HG03354 (cell line): ENCODE data around the gene XCR1.
"Not testable (repeated sequence)": the region's sequence is repeated elsewhere in the genome, so short reads cannot be mapped to it uniquely, and the experiment has no call there.

ENCODE experiments used
- ATAC-seq: cut with Tn5 transposase; IDR thresholded peaks from one replicate; pipeline ENCODE4 v1.9.1; 2021; ENCODE audit warnings: mild to moderate bottlenecking; ENCODE audit not compliant: unreplicated experiment, poor library complexity, severe bottlenecking

Gene XCR1, protein sequence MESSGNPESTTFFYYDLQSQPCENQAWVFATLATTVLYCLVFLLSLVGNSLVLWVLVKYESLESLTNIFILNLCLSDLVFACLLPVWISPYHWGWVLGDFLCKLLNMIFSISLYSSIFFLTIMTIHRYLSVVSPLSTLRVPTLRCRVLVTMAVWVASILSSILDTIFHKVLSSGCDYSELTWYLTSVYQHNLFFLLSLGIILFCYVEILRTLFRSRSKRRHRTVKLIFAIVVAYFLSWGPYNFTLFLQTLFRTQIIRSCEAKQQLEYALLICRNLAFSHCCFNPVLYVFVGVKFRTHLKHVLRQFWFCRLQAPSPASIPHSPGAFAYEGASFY

DNA sequence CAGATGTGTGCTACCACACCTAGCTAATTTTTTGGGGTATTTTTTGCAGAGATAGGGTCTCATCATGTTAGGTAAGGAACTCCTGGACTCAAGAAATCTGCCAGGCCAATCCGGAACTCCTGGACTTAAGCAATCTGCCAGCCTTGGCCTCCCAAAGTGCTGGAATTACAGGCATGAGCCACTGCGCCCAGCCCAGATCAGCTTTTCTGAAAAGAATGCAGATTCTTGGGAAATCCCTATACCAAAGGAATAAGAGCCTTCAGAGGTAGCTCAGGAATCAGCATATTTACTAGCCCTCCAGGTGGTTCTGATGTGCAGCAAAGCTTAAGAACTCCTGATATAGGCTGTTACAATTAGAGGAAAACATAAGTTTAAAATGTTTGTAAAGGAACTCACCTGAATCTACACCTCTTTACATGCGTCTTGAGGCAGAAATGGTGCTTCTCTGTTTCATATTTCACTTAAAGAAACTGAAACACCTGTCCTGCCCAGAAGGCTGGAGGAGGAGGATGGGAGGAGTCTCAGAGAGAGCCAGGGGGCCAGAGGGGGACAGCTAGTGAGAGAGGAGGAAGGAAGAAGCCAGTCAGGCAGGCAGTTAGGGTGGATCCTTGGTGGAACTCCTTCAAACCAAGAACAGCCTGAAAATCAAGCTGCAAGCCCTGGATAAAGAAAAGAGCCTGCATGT lies at the start of gene XCR1:
Gene XCR1 (minus strand): TSS at position 463 of the 685 bp plus-strand sequence. CDS start 5,536 bp downstream, outside the sequence.
- no peak for ATAC-seq

DNA sequence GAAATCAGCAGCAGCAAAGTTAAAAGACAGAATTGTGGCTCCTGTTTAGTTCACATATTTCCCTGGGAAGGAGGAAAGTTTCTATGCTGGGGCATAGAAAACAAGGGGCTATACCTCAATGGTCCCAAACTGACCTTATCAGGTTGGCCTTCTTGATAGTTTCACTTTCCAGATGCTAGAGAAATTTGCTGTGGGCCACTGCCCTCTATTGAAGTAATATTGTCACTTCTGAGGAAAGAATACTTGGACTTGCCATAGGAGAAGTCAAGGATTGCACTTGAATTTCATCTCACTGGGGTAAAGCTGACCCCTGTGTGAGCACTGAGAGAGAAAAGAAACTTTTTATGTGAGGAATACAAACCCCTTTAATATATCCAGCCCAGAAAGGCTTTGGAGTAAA lies 49.3 kb upstream of the XCR1 start:
- no peak for ATAC-seq

DNA sequence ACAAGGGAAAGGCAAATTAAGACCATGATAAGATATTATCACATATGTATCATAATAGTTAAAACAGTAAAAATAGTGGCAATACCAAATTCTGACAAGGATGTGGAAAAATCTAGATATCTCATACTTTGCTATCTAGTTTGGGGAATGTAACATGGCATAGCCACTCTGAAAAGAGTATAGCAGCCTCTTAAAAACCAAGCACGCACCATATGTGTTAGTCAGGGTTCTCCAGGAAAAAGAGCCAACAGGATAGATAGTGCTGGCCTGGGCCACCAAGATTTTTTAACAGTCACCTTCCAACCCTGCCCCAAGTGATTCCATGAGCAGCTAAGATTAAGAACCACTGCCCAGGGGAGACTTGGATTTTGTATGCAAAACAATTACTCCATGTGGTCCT lies 48.5 kb upstream of the XCR1 start:
- no peak for ATAC-seq

DNA sequence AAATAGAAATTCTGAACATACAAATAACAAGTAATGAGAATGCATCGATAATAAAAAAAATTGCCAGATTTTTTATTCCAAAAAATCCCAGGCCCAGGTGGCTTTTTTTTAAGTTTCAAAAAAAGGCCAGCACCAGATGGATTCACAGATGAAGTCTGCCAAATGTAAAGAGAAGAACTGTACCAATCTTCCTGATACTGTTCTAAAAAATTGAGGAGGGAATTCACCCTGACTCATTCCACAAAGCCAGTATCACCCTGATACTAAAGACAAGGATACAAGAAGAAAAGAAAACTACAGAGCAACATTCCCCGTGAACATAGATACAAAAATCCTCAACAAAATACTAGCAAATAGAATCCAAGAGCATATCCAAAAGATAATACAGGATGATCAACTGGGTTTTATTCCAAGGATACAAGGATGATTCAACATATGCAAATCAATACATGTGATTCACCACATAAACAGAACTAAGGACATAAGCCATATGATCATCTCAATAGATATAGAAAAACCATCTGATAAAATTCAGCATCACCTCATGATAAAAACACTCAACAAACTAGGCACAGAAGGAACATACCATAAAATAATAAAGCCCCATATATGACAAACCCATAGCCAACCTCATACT lies 44.1 kb upstream of the XCR1 start:
- no peak for ATAC-seq

DNA sequence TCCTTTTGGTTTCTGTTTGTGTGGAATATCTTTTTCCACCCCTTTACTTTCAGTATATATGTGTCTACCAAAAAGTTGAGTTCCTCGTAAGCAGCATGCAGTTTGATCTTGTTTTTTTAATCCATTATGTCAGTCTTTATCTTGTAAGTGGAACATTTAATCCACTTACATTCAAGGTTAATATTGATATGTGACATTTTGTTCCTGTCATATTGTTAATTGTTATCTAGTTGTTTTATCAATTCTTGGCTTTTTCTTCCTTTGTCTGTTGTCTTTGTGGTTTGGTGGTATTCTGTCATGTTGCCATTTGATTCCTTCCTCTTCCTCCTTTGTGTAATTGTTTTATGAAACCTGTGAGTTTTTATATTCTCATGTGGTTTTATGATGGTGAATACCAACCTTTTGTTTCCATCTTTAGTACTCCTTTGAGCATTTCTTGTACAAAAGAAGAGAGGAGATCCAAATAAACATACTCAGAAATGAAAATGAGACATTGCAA lies 43.4 kb upstream of the XCR1 start:
- no peak for ATAC-seq

DNA sequence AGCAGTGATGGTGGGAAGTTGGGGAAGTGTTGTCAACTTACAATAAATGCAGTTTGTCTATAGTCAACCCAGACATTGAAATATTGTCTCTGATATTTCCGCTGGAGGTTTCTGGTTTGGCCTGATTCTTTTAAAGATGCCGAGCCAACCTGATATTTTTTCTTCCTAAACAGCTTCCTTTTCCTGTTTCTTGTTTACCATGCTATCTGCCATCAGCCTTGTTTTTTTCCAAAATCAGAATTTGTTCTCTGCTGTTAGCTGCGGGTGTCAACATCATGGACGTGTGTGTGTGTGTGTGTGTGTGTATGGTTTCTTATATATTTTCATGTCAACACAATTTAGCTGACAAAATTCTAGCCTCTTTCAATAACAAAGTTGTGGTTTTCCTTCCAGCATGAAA lies 41.2 kb upstream of the XCR1 start:
- no peak for ATAC-seq

DNA sequence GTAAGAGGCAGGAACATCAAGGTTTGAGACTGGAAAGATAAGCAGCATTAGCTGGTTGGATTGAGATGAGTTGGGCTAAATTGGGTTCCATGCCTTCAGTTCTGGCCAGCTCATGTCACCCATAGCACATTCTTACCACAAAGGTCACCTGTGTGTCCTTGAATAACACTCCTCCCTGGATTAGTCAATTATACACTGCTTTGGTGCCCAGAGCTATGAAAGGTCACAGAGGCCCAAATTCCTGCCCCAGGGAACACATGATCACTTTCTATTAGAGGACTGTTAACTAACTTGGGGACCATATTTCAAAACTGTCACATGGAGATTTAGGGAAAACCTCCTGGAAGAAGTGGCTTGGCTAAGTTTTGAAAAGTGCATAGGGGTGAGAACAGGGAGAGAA lies 40.1 kb upstream of the XCR1 start:
- no peak for ATAC-seq

DNA sequence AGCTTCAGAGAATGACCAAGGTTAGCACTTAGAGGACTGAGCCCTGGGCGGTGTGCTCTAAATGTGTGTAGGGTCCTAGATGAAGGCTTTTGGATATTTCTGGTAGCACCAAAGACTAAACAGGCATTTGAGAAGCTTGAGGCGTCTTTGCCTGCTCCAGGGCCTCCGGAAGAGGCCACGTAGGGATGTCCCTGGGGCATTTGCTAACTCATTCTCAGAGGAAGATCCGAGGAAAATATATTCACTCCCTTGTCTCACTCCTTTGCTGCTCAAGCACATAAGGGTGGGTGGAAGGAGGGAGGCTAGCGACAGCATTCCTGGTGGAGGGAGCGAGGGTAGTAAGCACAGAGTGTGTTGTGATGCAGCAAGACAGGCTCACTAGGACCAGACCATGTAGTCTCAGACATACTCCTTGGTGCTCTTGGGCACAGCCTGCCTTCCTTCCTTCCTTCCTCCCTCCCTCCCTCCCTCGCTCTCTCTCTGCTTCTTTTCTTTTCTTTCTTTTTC lies 38.5 kb upstream of the XCR1 start:
- no peak for ATAC-seq

DNA sequence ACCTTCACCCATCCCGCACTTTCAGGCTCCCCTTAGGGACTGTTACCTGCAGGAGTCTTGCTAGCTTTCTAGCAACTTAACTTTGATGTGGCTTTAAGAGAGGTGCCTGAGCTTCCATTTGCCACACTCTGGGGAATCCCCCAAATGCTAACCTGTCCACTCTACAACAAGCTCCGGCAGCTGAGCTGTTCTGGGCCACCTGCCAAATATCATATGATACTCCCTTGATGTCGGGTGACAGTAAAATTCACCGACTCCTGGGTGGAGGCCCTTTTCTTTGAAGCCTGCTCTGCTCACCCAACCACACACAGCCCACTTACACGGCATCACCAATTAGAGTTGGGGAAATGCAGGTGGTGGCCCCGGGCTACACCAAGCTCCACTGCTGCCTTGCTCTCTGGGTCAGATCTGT lies 38.0 kb upstream of the XCR1 start:
- ATAC-seq, result no peak

DNA sequence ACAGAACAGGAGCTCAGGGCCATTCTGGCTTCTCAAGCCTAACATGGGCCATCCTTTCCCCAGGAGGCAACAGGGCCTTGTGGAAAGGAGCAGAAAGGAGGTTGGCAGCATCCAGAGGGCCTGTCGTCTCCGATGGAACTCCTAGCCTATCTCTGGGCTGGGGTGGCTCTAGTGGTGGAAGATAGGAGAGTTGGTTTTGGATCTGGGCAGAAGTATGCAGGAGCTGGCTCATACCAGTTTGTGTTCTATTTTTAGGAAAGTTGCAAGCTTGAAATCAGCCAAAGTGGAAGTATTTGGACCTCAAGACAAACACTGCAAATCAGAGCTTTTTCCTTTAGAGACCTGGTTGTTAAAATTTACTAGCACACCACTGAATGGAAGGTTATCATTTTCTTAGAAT lies 35.4 kb upstream of the XCR1 start:
- ATAC-seq, result no peak

DNA sequence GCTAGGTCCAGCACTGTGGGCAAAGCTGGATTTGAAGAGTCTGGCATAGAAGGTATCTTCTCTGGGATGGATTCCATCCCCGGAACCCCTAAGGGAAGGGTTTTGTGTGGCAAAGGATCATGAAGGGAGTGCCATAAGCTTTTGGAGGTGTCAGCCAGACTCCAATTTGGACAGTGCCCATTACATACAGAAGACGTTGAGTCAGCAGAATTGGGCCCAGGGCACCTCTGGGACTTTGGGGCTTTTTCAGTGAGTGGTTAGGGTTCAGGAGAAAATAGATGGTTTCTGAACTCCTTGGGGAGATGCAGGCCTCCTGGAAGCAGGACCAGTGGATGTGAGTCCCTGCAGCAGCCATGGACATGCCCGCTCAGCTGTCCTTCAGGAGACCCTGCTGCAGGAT lies 34.6 kb upstream of the XCR1 start:
- ATAC-seq, result no peak

DNA sequence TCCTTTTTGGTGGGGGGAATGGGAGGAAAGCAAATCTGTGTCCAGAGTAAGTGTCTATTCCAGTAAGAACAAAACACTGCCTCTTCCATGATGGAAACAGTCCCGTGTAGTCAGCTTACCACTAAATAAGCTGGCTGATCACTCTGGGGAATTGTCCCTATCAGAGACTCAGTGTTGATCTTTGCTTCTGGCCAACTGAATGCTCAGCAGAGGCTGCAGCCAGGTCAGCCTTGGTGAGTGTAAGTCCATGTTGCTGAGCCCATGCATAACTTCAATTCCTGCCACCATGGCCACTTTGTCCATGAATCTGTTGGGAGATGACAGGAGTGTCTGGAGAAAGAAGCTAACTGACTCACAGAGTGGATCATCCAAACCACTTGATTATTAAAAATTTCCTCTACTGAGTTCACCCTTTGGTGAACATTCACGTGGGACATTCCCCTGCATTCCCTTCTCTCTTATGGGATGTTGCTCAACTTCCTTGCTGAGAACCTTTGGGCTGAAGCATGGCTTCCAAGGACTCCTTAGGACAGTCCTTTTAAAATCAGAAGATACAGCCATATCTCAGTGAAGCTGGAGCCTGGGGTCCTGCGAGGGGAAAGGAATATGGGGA lies 33.9 kb upstream of the XCR1 start:
- ATAC-seq, result no peak

DNA sequence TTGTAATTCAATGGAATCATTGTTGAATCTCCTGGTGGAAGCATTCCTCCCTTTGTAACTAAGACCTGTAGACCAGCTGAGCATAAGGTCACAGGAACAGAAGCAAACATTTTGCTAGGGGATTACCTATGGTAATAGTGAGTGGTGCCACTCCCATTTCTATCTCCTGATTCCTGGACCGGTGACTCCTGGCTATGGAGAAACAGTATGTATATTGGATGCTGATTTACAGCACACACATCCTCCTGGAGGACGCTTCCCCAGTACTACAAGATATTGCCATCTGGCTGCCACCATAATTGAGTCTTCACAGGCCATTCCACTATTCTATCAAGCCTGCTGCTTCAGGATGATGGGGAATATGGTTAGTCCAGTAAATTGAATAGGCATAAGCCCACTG lies 33.3 kb upstream of the XCR1 start:
- no peak for ATAC-seq

DNA sequence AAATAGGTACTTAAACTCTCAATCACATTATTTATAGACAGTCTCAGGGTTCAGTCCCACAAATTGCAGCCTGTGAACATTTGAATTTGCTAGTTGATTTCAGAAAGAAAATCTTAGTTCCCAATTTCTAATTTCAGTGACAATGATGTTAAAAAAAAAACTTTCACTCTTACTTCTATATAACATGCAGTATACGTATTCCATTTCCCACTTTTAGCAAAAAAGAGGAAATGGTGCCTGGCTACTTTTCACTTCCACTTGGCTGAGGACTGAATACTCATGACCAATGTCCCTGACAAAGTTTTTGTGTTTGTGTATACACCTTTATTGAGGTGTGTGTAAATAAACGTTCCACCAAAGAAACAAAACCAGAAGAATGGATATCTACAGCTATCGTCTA lies 32.1 kb upstream of the XCR1 start:
- ATAC-seq, result no peak

DNA sequence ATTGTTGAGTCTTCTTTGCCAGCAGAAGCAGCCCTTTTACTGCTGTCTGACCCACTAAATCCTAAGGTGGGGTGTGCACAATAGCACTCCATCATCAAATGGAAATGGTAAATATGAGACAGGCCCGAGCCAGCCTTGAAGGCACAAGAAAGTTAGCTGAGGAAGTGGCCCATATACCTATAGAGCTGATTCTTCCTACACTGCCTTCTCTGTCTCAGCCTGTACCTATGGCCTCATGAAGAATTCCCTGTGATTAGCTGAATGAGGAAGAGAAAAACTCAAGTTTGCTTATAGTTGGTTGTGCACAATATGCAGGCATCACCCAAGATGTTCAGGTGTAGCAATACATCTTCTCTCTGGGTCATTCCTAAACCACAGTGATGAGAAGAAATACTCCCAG lies 31.7 kb upstream of the XCR1 start:
- ATAC-seq, result no peak

DNA sequence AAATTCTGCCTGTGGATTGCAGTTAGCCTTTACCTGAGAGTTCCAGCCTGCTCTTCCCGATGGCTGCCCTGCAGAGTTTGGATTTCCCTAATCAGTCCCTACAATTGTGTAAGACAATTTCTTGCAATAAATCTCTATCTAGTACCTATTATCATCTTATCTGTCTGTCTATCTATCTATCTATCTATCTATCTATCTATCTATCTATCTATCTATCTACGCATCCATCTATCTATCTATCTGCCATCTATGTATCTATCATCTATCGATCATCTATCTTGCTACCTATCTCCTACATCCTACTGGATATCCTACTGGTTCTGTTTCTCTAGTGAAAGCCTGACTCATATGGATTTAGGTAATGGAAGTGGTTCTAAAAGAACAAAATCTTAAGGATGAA lies 30.4 kb upstream of the XCR1 start:
- ATAC-seq, result no peak

DNA sequence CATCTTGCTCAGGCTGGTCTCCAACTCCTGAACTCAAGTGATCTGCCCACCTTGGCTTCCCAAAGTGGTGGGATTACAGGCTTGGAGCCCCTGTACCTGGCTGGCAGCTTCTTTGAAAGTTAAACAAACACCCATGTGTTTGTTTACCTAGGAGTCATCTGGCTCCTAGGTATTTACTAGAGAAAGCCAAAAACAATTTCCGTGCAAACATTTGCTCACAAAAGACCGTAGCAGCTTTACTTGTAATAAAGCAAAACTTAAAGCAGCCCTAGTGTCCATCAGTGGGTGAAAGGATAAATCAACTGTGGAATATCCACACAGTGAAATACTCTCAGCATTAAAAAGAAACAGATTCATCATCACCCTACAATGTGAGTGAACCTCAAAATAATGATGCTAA lies 29.4 kb upstream of the XCR1 start:
- no peak for ATAC-seq

DNA sequence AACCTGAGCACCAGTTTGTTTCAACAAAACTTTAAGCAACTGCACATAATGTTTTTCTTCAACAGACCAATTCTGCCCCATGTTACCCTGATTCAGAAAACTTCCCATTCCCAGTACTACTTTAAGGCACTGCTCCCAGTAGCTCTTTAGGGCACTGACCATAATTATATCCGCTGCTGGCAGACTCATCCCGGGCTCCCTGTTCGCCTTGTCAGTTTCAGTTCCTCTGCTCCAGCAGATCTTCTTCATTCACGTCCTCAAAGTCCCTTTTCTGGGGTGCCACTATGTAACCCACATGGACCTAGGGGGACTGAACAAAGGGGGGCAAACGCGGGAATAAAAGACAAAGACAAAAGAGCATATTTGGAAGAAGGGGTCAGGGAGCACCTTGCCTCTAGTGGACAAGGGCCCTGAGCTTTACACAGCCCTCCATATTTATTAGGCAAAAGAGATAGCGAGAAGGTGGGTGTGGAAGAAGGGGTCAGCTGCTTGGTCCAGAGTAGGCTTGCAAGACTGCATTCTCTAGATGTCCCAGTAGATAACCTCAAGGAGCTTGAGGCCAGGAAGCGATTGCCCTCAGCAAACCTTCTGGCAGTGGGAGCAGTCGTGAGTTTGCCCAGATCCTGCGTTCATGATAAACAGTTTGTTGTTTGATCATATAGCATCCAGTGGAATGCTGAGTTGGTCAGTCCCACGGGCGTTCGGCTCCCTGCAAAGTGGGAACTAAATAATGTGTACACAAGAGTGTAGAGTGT lies 26.7 kb upstream of the XCR1 start:
- not testable (repeated sequence) for ATAC-seq

DNA sequence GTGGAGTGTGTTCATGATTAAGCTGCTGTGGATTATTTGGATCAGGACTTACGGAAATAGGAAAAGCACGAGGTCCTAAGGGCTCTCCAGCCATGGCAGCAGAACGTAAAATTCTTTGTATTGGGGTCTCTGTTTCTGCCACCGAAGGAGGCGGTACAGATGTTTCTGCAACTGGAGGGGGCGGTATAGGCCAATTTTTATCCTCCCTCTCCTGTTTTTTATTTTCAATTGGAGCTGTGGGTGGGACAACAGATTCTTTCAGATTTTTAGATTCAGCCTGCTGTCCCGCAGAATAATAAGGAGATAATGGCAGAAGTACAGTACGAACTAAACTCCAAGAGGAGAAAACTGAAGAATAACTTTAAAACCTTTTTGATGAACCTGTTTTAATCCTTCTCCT lies 26.0 kb upstream of the XCR1 start:
- ATAC-seq, result not testable (repeated sequence)

DNA sequence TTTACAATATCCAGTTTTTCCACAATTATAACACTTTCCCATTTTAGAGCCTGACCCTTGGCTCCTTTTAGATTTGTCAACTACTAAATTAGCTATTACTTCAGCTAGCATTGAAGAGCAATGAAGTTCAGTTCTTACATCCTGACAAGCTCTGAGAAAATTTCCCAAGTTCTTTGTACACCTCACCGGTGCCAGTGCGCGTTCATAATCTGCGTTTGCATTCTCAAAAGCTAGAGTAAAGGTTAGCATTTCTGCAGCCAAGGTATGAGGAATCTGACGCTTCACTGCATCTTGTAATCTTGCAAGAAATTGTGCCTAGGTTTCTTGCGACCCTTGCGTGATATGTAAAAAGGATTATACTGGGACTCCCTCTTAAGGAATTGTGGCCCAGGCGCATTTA lies 25.2 kb upstream of the XCR1 start:
- ATAC-seq, result no peak
